H1 (cell line): ENCODE results near the gene ANKRD12. TPM values are rescaled to one million over a fixed set of nuclear protein-coding genes. Genes with fewer than 3 reads are reported as not detected.

Experiments
- CTCF ChIA-PET: fragments of 300-600 bp; sonication (Branson Sonifier 250); formaldehyde crosslinking; loops from one replicate; lab custom pipeline; 2021; ENCODE audit not compliant: partially characterized antibody; lab: Charles Lee
- POLR2A ChIA-PET: fragments of 300-600 bp; sonication (Branson Sonifier 250); formaldehyde crosslinking; loops from one replicate; lab custom pipeline; 2021; ENCODE audit warnings: inconsistent platforms; ENCODE audit not compliant: partially characterized antibody; lab: Charles Lee
- DNase-seq, 2 experiments: peaks; one replicate each; pipeline versions ENCODE4 v3.0.0 to v3.0.0-alpha.2; 2010 to 2022; ENCODE audit warnings: low spot score in 2 of 2, low read depth in 1 of 2, mixed read lengths in 1 of 2
- FAIRE-seq: peaks from 2 replicates; lab custom pipeline; 2011; peaks lifted over from hg19 to GRCh38; lab: Jason Lieb, UNC
- H2AFZ ChIP-seq: 2 replicates; pipeline ENCODE4 v1.8.1; 2012; ENCODE audit warnings: low read length, inconsistent platforms
- H2AK5ac ChIP-seq: 2 replicates; pipeline ENCODE4 v1.6.1; 2013; ENCODE audit warnings: low read depth, low read length
- H2BK120ac ChIP-seq: replicated peaks from 2 replicates; pipeline ENCODE3; 2013; ENCODE audit warnings: low read depth, low read length, inconsistent platforms
- H2BK12ac ChIP-seq: 2 replicates; pipeline ENCODE4 v1.6.1; 2013; ENCODE audit warnings: low read depth, low read length
- H2BK15ac ChIP-seq: 2 replicates; pipeline ENCODE4 v1.6.1; 2013; ENCODE audit warnings: low read length
- H2BK20ac ChIP-seq: 2 replicates; pipeline ENCODE4 v1.6.1; 2013; ENCODE audit warnings: low read length
- H2BK5ac ChIP-seq: 2 replicates; pipeline ENCODE4 v1.6.1; 2013; ENCODE audit warnings: low read depth, low read length
- H3K14ac ChIP-seq: 2 replicates; pipeline ENCODE4 v1.6.1; 2013; ENCODE audit warnings: inconsistent platforms; ENCODE audit not compliant: insufficient read length
- H3K18ac ChIP-seq: 2 replicates; pipeline ENCODE4 v1.6.1; 2013; ENCODE audit warnings: low read length; ENCODE audit errors: extremely low read depth
- H3K23ac ChIP-seq: 2 replicates; pipeline ENCODE4 v1.6.1; 2013; ENCODE audit warnings: inconsistent platforms; ENCODE audit not compliant: insufficient read length
- H3K23me2 ChIP-seq: 2 replicates; pipeline ENCODE4 v1.6.1; 2013; ENCODE audit warnings: low read depth, low read length
- H3K27ac ChIP-seq: 2 replicates; pipeline ENCODE4 v1.6.1; 2011; ENCODE audit warnings: low read depth, low read length, inconsistent platforms
- H3K27me3 ChIP-seq, 4 experiments: replicated peaks in 1 of 4; 1 replicate in 1 of 4; 2 replicates in 3 of 4; pipeline versions ENCODE4 v1.6.1 to v1.8.1; 2011 to 2013; ENCODE audit warnings: low read length in 3 of 4, mild to moderate bottlenecking in 3 of 4, inconsistent platforms in 2 of 4, mixed read lengths in 2 of 4, moderate library complexity in 1 of 4; ENCODE audit not compliant: control insufficient read depth in 3 of 4, insufficient read depth in 3 of 4; ENCODE audit errors: extremely low read depth in 1 of 4
- H3K36me3 ChIP-seq, 4 experiments: 2 replicates each; pipeline versions ENCODE4 v1.6.1 to v1.8.1; 2011 to 2013; ENCODE audit warnings: mild to moderate bottlenecking in 4 of 4, low read length in 3 of 4, moderate library complexity in 2 of 4, control low read depth in 1 of 4, inconsistent platforms in 1 of 4; ENCODE audit not compliant: insufficient read depth in 4 of 4, control insufficient read depth in 2 of 4
- H3K4ac ChIP-seq: replicated peaks from 2 replicates; pipeline ENCODE3; 2013; ENCODE audit warnings: low read length, low read depth, mixed read lengths, inconsistent platforms; ENCODE audit not compliant: insufficient read length
- H3K4me1 ChIP-seq, 4 experiments: replicated peaks in 1 of 4; 1 replicate in 1 of 4; 2 replicates in 3 of 4; pipeline versions ENCODE4 v1.6.1 to v1.8.1; 2011 to 2013; ENCODE audit warnings: low read length in 3 of 4, inconsistent platforms in 2 of 4, mixed read lengths in 1 of 4; ENCODE audit not compliant: insufficient read depth in 4 of 4, control insufficient read depth in 3 of 4
- H3K4me2 ChIP-seq, 2 experiments: 2 replicates each; pipeline versions ENCODE4 v1.6.1 to v1.8.1; 2011 to 2013; ENCODE audit warnings: low read depth in 2 of 2, low read length in 2 of 2, control low read depth in 1 of 2, inconsistent platforms in 1 of 2, mild to moderate bottlenecking in 1 of 2; ENCODE audit not compliant: insufficient read depth in 1 of 2
- H3K4me3 ChIP-seq, 4 experiments: fragments of 200-600, 300-600 bp in 1 of 4; sonication (generic), shearing (Covaris generic), sonication (Bioruptor Twin) in 1 of 4; 2 replicates each; pipeline versions ENCODE4 v1.5.1 to v1.8.1; 2011 to 2016; ENCODE audit warnings: low read length in 4 of 4, low read depth in 3 of 4, control low read depth in 2 of 4, inconsistent platforms in 2 of 4, mild to moderate bottlenecking in 2 of 4, mixed read lengths in 1 of 4, moderate library complexity in 1 of 4; ENCODE audit not compliant: insufficient read depth in 2 of 4; ENCODE audit errors: extremely low read depth in 1 of 4
- H3K56ac ChIP-seq: replicated peaks from 2 replicates; pipeline ENCODE3; 2013; ENCODE audit warnings: low read depth, mild to moderate bottlenecking, mixed read lengths, low read length, inconsistent platforms; ENCODE audit not compliant: insufficient read length
- H3K79me1 ChIP-seq: 2 replicates; pipeline ENCODE4 v1.6.1; 2013; ENCODE audit warnings: low read depth, low read length, control low read depth
- H3K79me2 ChIP-seq, 2 experiments: 2 replicates each; pipeline versions ENCODE4 v1.6.1 to v1.8.1; 2012 to 2013; ENCODE audit warnings: low read length in 2 of 2, mild to moderate bottlenecking in 2 of 2, inconsistent platforms in 1 of 2; ENCODE audit not compliant: insufficient read depth in 2 of 2, control insufficient read depth in 1 of 2
- H3K9ac ChIP-seq, 4 experiments: replicated peaks in 1 of 4; 1 replicate in 1 of 4; 2 replicates in 3 of 4; pipeline versions ENCODE4 v1.6.1 to v1.8.1; 2011 to 2013; ENCODE audit warnings: low read depth in 3 of 4, low read length in 3 of 4, control low read depth in 2 of 4, mild to moderate bottlenecking in 2 of 4, moderate library complexity in 2 of 4, inconsistent platforms in 1 of 4; ENCODE audit errors: extremely low read depth in 1 of 4
- H3K9me3 ChIP-seq, 2 experiments: 2 replicates each; pipeline versions ENCODE4 v1.6.1 to v1.8.1; 2012 to 2013; ENCODE audit warnings: mild to moderate bottlenecking in 2 of 2, moderate library complexity in 2 of 2, control low read depth in 1 of 2, inconsistent platforms in 1 of 2, low read depth in 1 of 2, low read length in 1 of 2, mixed read lengths in 1 of 2; ENCODE audit not compliant: insufficient read depth in 2 of 2
- H4K20me1 ChIP-seq, 2 experiments: replicated peaks in 1 of 2; 2 replicates each; pipeline versions ENCODE3 to v1.8.1; 2011 to 2013; ENCODE audit warnings: inconsistent platforms in 2 of 2, low read length in 2 of 2, mild to moderate bottlenecking in 1 of 2; ENCODE audit not compliant: insufficient read depth in 2 of 2, control insufficient read depth in 1 of 2
- H4K5ac ChIP-seq: 2 replicates; pipeline ENCODE4 v1.6.1; 2013; ENCODE audit warnings: low read length, low read depth, mixed read lengths, inconsistent platforms; ENCODE audit not compliant: insufficient read length
- H4K8ac ChIP-seq: 2 replicates; pipeline ENCODE4 v1.8.0; 2013; ENCODE audit warnings: mild to moderate bottlenecking, moderate library complexity, low read length, inconsistent platforms; ENCODE audit not compliant: insufficient read depth; ENCODE audit errors: extremely low read depth
- H4K91ac ChIP-seq: replicated peaks from 2 replicates; pipeline ENCODE3; 2013; ENCODE audit warnings: low read length, mixed read lengths, inconsistent platforms; ENCODE audit not compliant: insufficient read length
- ASH2L ChIP-seq: fragments of 200-600, 300-600 bp; sonication (generic); IDR thresholded peaks from one replicate; pipeline ENCODE4 v1.7.1; 2017; ENCODE audit warnings: low read length
- BACH1 ChIP-seq: IDR thresholded peaks from 2 replicates; pipeline ENCODE4 v1.6.1; 2012; ENCODE audit warnings: low read length, improper control_type of control experiment
- CBX5 ChIP-seq: fragments of 300-800, 300-1000 bp; sonication (generic); IDR thresholded peaks from 2 replicates; pipeline ENCODE4 v1.7.1; 2016; ENCODE audit warnings: antibody characterized with exemption, low read length, low read depth
- CHD2 ChIP-seq: IDR thresholded peaks from 2 replicates; pipeline ENCODE4 v1.6.1; 2012; ENCODE audit warnings: low read length, improper control_type of control experiment
- MAFK ChIP-seq: IDR thresholded peaks from 2 replicates; pipeline ENCODE4 v1.6.1; 2012; ENCODE audit warnings: low read depth, mild to moderate bottlenecking, improper control_type of control experiment, low read length
- NRF1 ChIP-seq: IDR thresholded peaks from 2 replicates; pipeline ENCODE4 v1.6.1; 2011; ENCODE audit warnings: mild to moderate bottlenecking, low read depth, low read length, improper control_type of control experiment
- RNF2 ChIP-seq: fragments of 200-900, 300-1000 bp; sonication (generic); IDR thresholded peaks from 2 replicates; pipeline ENCODE4 v1.7.1; 2016; ENCODE audit warnings: borderline replicate concordance, low read depth, mild to moderate bottlenecking, antibody characterized with exemption, low read length; ENCODE audit not compliant: poor library complexity, severe bottlenecking; ENCODE audit errors: missing control alignments
- SRF ChIP-seq: IDR thresholded peaks from 2 replicates; pipeline ENCODE4 v1.6.1; 2011; ENCODE audit warnings: mild to moderate bottlenecking, low read depth, low read length, moderate library complexity
- WGBS, 2 experiments: shearing (Covaris generic) in 1 of 2; methylation state at CpG; one replicate each; pipeline versions ENCODE4 v1.1.6 to v1.1.7; 2013 to 2015; ENCODE audit warnings: low lambda C conversion rate in 2 of 2, mixed read lengths in 2 of 2, inconsistent platforms in 1 of 2, low coverage in 1 of 2, missing lambda C conversion rate in 1 of 2; ENCODE audit not compliant: insufficient replicate concordance in 2 of 2, insufficient coverage in 1 of 2, insufficient read length in 1 of 2; ENCODE audit errors: extremely low coverage in 1 of 2, missing lambda C conversion rate in 1 of 2; 5-methylcytosine and 5-hydroxymethylcytosine counted together
- polyA plus RNA-seq, 7 experiments: library from polyadenylated mRNA; depleted of rRNA in 3 of 7; stranded (reverse) in 5 of 7; unstranded in 2 of 7; fragments of >200 nt in 5 of 7; fragments of 200-250 nt in 2 of 7; gene quantifications; 1 replicate in 5 of 7; 2 replicates in 1 of 7; 4 replicates in 1 of 7; pipeline versions ENCODE4 v1.2.1 to v1.2.3, GENCODE V29; 2011 to 2013; ENCODE audit warnings: missing spikeins in 2 of 7, mixed read lengths in 2 of 7
- total RNA-seq: library from RNA; stranded (reverse); fragmentation: NEBNext Ultra II Directional; extraction: Animal tissue kit (Norgen Biotek cat#: 25700); gene quantifications from 2 replicates; pipeline ENCODE4 v1.2.1, GENCODE V29; 2021
- TF ChIP-seq, protein P1 (sequence below): IDR thresholded peaks from 2 replicates; pipeline ENCODE4 v1.6.1; 2012; ENCODE audit warnings: inconsistent platforms

ANKRD12 gene
- total and polyA plus RNA-seq, 2 of the 8 experiments (the other 6 are each of a cell fraction or from before 2014, with no cell fraction given): 2.6 to 37.9 TPM

GRCh38 chr18:9215221-9215933 is 78.8 kb downstream of the ANKRD12 start:
- no peak overlapping the region for H2BK15ac ChIP-seq
- H3K4me2 ChIP-seq: no peak overlapping the region
- H2BK12ac ChIP-seq: no peak overlapping the region
- H2AK5ac ChIP-seq: no peak overlapping the region
- H3K23me2 ChIP-seq: no peaks in the 10 kb centered on the region
- FAIRE-seq: no peak
- H4K91ac ChIP-seq: no peak overlapping the region
- H3K79me1 ChIP-seq: no peaks in the 10 kb centered on the region
- no peak overlapping the region for H3K4me3 ChIP-seq
- no peaks in the 10 kb centered on the region for H3K27me3 ChIP-seq
- H3K36me3 ChIP-seq: peaks cover 0 to 15% (median 4%) of the 10 kb centered on the region in 4 experiments; a peak in 3 of 8 replicates
- H3K23ac ChIP-seq: no peak overlapping the region
- ChIA-PET CTCF (interaction anchor here (1.5 kb wide), 1 partner anchor 11 kb away, joined by 4 read pairs; no protein-coding TSS in a partner anchor), POLR2A (interaction anchor here (0.7 kb wide), 1 partner anchor 12 kb away, joined by 3 read pairs; no protein-coding TSS in a partner anchor)
- no peak overlapping the region for H3K56ac ChIP-seq
- no peak overlapping the region for H2BK5ac ChIP-seq
- H3K4ac ChIP-seq: no peak overlapping the region
- H3K4me1 ChIP-seq: no peaks in the 10 kb centered on the region
- no peak overlapping the region for H4K5ac ChIP-seq
- H3K27ac ChIP-seq: no peak overlapping the region
- H3K14ac ChIP-seq: no peak overlapping the region
- no peak overlapping the region for H2BK120ac ChIP-seq
- no peak overlapping the region for H3K18ac ChIP-seq
- H2AFZ ChIP-seq: no peak overlapping the region
- DNase-seq: no peak
- H3K9ac ChIP-seq: no peak overlapping the region
- no peaks in the 10 kb centered on the region for H3K9me3 ChIP-seq
- no peaks in the 10 kb centered on the region for H4K20me1 ChIP-seq
- TF ChIP-seq BACH1 (no peak), NRF1 (no peak), SRF (no peak), CHD2 (no peak), CBX5 (no peak), MAFK (no peak), RNF2 (no peak), ASH2L (no peak)
- TF ChIP-seq, protein P1, sequence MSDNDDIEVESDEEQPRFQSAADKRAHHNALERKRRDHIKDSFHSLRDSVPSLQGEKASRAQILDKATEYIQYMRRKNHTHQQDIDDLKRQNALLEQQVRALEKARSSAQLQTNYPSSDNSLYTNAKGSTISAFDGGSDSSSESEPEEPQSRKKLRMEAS: no peak
- no peak overlapping the region for H4K8ac ChIP-seq
- no peaks in the 10 kb centered on the region for H3K79me2 ChIP-seq
- H2BK20ac ChIP-seq: no peak overlapping the region
- WGBS, 2 experiments: 83% methylated on average over 6 of the region's 6 CpGs; no CpG with 5 or more reads in 1 of the 2 experiments
